Mesothelial cell of epicardium (in vitro differentiated cells): ENCODE measurements around the gene DIPK1C. TPM values are rescaled to one million over a fixed set of nuclear protein-coding genes. Genes with fewer than 3 reads are reported as not detected.

Experiments used
- DNase-seq, 2 experiments: peaks; one replicate each; pipeline ENCODE4 v3.0.0; 2021; ENCODE audit warnings: low spot score in 2 of 2; ENCODE audit not compliant: unreplicated experiment in 2 of 2
- H3K27ac Mint-ChIP-seq: 2 replicates; pipeline ENCODE4 v1.8.0; 2021; ENCODE audit warnings: mixed read lengths
- H3K27me3 Mint-ChIP-seq: 2 replicates; pipeline ENCODE4 v1.8.0; 2021; ENCODE audit warnings: low read depth, mixed read lengths
- H3K36me3 Mint-ChIP-seq: 2 replicates; pipeline ENCODE4 v1.8.0; 2021; ENCODE audit warnings: mixed read lengths
- H3K4me1 Mint-ChIP-seq: 2 replicates; pipeline ENCODE4 v1.8.0; 2021; ENCODE audit warnings: mixed read lengths
- H3K4me3 Mint-ChIP-seq: 2 replicates; pipeline ENCODE4 v1.8.0; 2021; ENCODE audit warnings: mild to moderate bottlenecking, moderate library complexity, mixed read lengths
- H3K9me3 Mint-ChIP-seq: 2 replicates; pipeline ENCODE4 v1.8.0; 2021; ENCODE audit warnings: mixed read lengths
- CTCF ChIP-seq: fragments of 200-600 bp; sonication (generic); IDR thresholded peaks from one replicate; pipeline ENCODE4 v1.5.0; 2021; ENCODE audit warnings: antibody characterized with exemption; ENCODE audit not compliant: unreplicated experiment
- total RNA-seq: library from RNA; stranded (reverse); gene quantifications from 3 replicates; pipeline ENCODE4 v1.2.1, GENCODE V29; 2021

DIPK1C gene
- total RNA-seq, 1 donor from 2014 or later = not detected

- Mint-ChIP-seq H3K4me1 (peaks cover 46% of the 10 kb centered on the region), H3K9me3 (no peaks in the 10 kb centered on the region), H3K4me3 (peak overlapping the region; percentile 94), H3K36me3 (no peaks in the 10 kb centered on the region), H3K27ac (peak overlapping the region; percentile 96), H3K27me3 (peaks cover 2% of the 10 kb centered on the region)
- TF ChIP-seq CTCF = no peak
- DNase-seq = no peak
These were observed 39.6 kb upstream of the DIPK1C start for GRCh38 chr18:74496508-74497323.

- no peak for TF ChIP-seq CTCF
- Mint-ChIP-seq H3K9me3 (no peaks in the 10 kb centered on the region), H3K4me3 (peak within 1 kb of the TSS; percentile 94), H3K27me3 (peaks cover 2% of the 10 kb centered on the region), H3K36me3 (no peaks in the 10 kb centered on the region), H3K4me1 (peaks cover 38% of the 10 kb centered on the region), H3K27ac (peak within 1 kb of the TSS; percentile 96)
- peak; percentile 100 for DNase-seq
These were observed 38.7 kb upstream of the DIPK1C start, which contains the start of gene CNDP2 for GRCh38 chr18:74495581-74496507. Gene CNDP2 (plus strand): TSS chr18:74496363. CDS start chr18:74499974, 3,611 bp downstream.

DNA sequence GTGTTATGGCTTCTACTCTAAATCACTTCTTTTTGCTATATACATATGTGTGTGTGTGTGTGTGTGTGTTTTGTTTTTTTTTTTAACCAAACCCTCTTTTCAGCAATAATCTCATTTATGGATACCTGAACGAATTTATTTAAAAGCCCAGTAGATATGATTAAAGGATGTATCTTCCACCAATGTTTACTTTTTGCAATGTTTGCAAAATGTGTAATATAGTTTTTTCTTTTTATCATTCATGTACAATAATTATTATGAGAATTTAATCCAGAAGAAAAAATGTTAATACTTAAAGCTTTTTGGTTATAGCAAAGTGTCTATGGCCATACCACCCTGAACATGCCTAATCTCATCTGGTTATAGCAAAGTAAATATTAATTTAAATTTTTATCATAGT lies 37.4 kb upstream of the DIPK1C start:
- no peaks in the 10 kb centered on the region for H3K36me3 Mint-ChIP-seq

GRCh38 chr18:74493689-74494088 lies 36.6 kb upstream of the DIPK1C start:
- Mint-ChIP-seq H3K9me3 (no peaks in the 10 kb centered on the region), H3K27ac (no peak overlapping the region), H3K27me3 (peaks cover 2% of the 10 kb centered on the region), H3K4me3 (no peak overlapping the region), H3K36me3 (no peaks in the 10 kb centered on the region), H3K4me1 (peaks cover 24% of the 10 kb centered on the region)
- DNase-seq = no peak
- peak; percentile 23 for TF ChIP-seq CTCF

More for the DNA sequence above, 37.4 kb upstream of the DIPK1C start:
- Mint-ChIP-seq H3K9me3 (no peaks in the 10 kb centered on the region), H3K4me3 (no peak overlapping the region), H3K27me3 (peaks cover 2% of the 10 kb centered on the region), H3K27ac (no peak overlapping the region), H3K4me1 (peaks cover 29% of the 10 kb centered on the region)
- no peak for TF ChIP-seq CTCF
- DNase-seq = no peak

DNA sequence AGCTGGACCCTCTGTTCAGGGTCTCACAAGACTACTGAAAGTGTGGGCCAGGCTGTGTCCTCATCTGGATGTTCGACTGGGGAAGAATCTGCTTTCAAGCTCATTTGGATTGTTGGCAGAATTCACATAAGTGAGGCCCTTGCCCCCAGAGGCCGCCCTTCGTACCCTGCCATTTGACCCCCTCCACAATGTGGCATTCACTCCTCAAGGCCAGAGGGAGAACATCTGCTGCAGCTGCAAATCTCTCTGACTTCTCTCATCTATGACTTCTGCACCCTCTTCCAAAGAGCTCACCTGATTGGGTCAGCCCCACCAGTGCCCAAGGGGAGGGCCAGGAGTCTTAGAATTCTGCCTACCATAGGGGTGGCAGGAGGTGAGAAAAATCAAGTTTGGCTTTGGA lies 35.2 kb upstream of the DIPK1C start:
- no peak for DNase-seq
- Mint-ChIP-seq H3K27ac (no peak overlapping the region), H3K36me3 (no peaks in the 10 kb centered on the region), H3K4me1 (peaks cover 14% of the 10 kb centered on the region), H3K9me3 (no peaks in the 10 kb centered on the region), H3K4me3 (no peak overlapping the region), H3K27me3 (peaks cover 2% of the 10 kb centered on the region)
- TF ChIP-seq CTCF = no peak
